SU-DHL-6 (cell line): ENCODE measurements around the gene ATP10A.

ENCODE experiments used
- H2AFZ ChIP-seq: fragments of 200-600 bp; sonication (generic); 2 replicates; pipeline ENCODE4 v1.6.1; 2014; ENCODE audit warnings: low read depth, mild to moderate bottlenecking, moderate library complexity, mixed read lengths, antibody characterized with exemption, low read length; ENCODE audit not compliant: severe bottlenecking
- H3F3A ChIP-seq: fragments of 200-600 bp; shearing (Covaris generic); 2 replicates; pipeline ENCODE4 v1.6.0; 2016; ENCODE audit warnings: antibody characterized with exemption, mild to moderate bottlenecking; ENCODE audit not compliant: insufficient read depth
- H3K27ac ChIP-seq: fragments of 200-600 bp; sonication (generic); 2 replicates; pipeline ENCODE4 v1.5.1; 2016; ENCODE audit warnings: low read depth, mild to moderate bottlenecking, low read length, moderate library complexity, mixed read lengths
- H3K27me3 ChIP-seq: fragments of 200-600 bp; sonication (generic), shearing (Covaris generic); 2 replicates; pipeline ENCODE4 v1.6.0; 2014; ENCODE audit warnings: mild to moderate bottlenecking, low read length
- H3K36me3 ChIP-seq: fragments of 200-600 bp; sonication (generic); 2 replicates; pipeline ENCODE4 v1.6.1; 2014; ENCODE audit warnings: mild to moderate bottlenecking, low read length, mixed read lengths
- H3K4me2 ChIP-seq: fragments of 300-600, 200-600 bp; shearing (Covaris generic), sonication (generic); 2 replicates; pipeline ENCODE4 v1.6.0; 2014; ENCODE audit warnings: low read length, low read depth, mild to moderate bottlenecking; ENCODE audit not compliant: poor library complexity, severe bottlenecking
- H3K4me3 ChIP-seq: fragments of 200-600 bp; sonication (generic); 2 replicates; pipeline ENCODE4 v1.5.1; 2014; ENCODE audit warnings: antibody characterized with exemption, low read length, mild to moderate bottlenecking, mixed read lengths; ENCODE audit not compliant: insufficient read depth, poor library complexity, severe bottlenecking
- H3K79me2 ChIP-seq: fragments of 200-600 bp; sonication (generic); 2 replicates; pipeline ENCODE4 v1.6.1; 2014; ENCODE audit warnings: mild to moderate bottlenecking, low read length, moderate library complexity; ENCODE audit not compliant: insufficient read depth
- H3K9ac ChIP-seq: fragments of 200-600 bp; sonication (generic); 2 replicates; pipeline ENCODE4 v1.7.0; 2014; ENCODE audit warnings: mild to moderate bottlenecking, low read length
- H3K9me2 ChIP-seq: fragments of 200-600 bp; sonication (generic); replicated peaks from 2 replicates; pipeline ENCODE4 v1.6.1; 2014; ENCODE audit warnings: low read length; ENCODE audit not compliant: insufficient read depth
- H3K9me3 ChIP-seq: fragments of 200-600 bp; sonication (generic); 2 replicates; pipeline ENCODE4 v1.6.1; 2014; ENCODE audit warnings: low read length, mixed read lengths; ENCODE audit not compliant: insufficient read depth
- H4K20me1 ChIP-seq: fragments of 200-600 bp; sonication (generic); 2 replicates; pipeline ENCODE4 v1.6.1; 2014; ENCODE audit warnings: low read depth, mild to moderate bottlenecking, antibody characterized with exemption, low read length, moderate library complexity, mixed read lengths
- CTCF ChIP-seq: fragments of 200-600 bp; sonication (generic); IDR thresholded peaks from one replicate; pipeline ENCODE4 v1.5.1; 2017; ENCODE audit warnings: antibody characterized with exemption, mild to moderate bottlenecking, low read length, moderate library complexity; ENCODE audit not compliant: insufficient read depth, poor library complexity, severe bottlenecking
- EZH2phosphoT487 ChIP-seq: fragments of 200-600 bp; sonication (generic), shearing (Covaris generic); conservative IDR thresholded peaks from 2 replicates; pipeline ENCODE4 v1.6.1; 2018; ENCODE audit warnings: mild to moderate bottlenecking, antibody characterized with exemption, low read length, moderate library complexity, mixed read lengths

Gene ATP10A

GRCh38 chr15:25690673-25691543, 172.2 kb downstream of the ATP10A start:
- TF ChIP-seq EZH2phosphoT487 = no peak
- TF ChIP-seq CTCF = no peak
- H3K36me3 ChIP-seq = no peaks in the 10 kb centered on the region
- no peak overlapping the region for H3K4me3 ChIP-seq
- H2AFZ ChIP-seq = no peak overlapping the region
- no peaks in the 10 kb centered on the region for H3K27me3 ChIP-seq
- H3K9ac ChIP-seq = no peak overlapping the region
- no peaks in the 10 kb centered on the region for H4K20me1 ChIP-seq
- no peak overlapping the region for H3K27ac ChIP-seq
- H3K9me3 ChIP-seq = no peaks in the 10 kb centered on the region
- no peak overlapping the region for H3K4me2 ChIP-seq
- no peaks in the 10 kb centered on the region for H3F3A ChIP-seq
- no peaks in the 10 kb centered on the region for H3K79me2 ChIP-seq
- no peaks in the 10 kb centered on the region for H3K9me2 ChIP-seq

GRCh38 chr15:25689592-25689991, 173.5 kb downstream of the ATP10A start:
- Histone ChIP-seq H3K36me3 (no peaks in the 10 kb centered on the region), H3K9me3 (no peaks in the 10 kb centered on the region), H3K9ac (no peak overlapping the region), H4K20me1 (no peaks in the 10 kb centered on the region), H3K27ac (no peak overlapping the region), H3K4me2 (no peak overlapping the region), H2AFZ (no peak overlapping the region), H3K4me3 (no peak overlapping the region), H3K79me2 (no peaks in the 10 kb centered on the region), H3F3A (no peaks in the 10 kb centered on the region), H3K27me3 (no peaks in the 10 kb centered on the region), H3K9me2 (no peaks in the 10 kb centered on the region)
- TF ChIP-seq EZH2phosphoT487 = no peak
- TF ChIP-seq CTCF = no peak

GRCh38 chr15:25688166-25688565, 175.0 kb downstream of the ATP10A start:
- no peaks in the 10 kb centered on the region for H3K36me3 ChIP-seq
- no peak overlapping the region for H3K27ac ChIP-seq
- H3F3A ChIP-seq = no peaks in the 10 kb centered on the region
- no peaks in the 10 kb centered on the region for H3K27me3 ChIP-seq
- no peak overlapping the region for H2AFZ ChIP-seq
- no peak overlapping the region for H3K4me3 ChIP-seq
- no peaks in the 10 kb centered on the region for H4K20me1 ChIP-seq
- H3K4me2 ChIP-seq = no peak overlapping the region
- H3K9ac ChIP-seq = no peak overlapping the region
- TF ChIP-seq EZH2phosphoT487 = no peak
- no peak for TF ChIP-seq CTCF
- no peaks in the 10 kb centered on the region for H3K79me2 ChIP-seq
- no peaks in the 10 kb centered on the region for H3K9me2 ChIP-seq
- H3K9me3 ChIP-seq = no peaks in the 10 kb centered on the region
